IPS-20b (cell line): ENCODE data around the gene C19orf73.
"Not testable (repeated sequence)": the region's sequence is repeated elsewhere in the genome, so short reads cannot be mapped to it uniquely, and the experiment has no call there.

Experiments used
- H3K27ac ChIP-seq: one replicate; pipeline ENCODE4 v1.5.1; 2013; ENCODE audit warnings: low read length
- H3K27me3 ChIP-seq: 2 replicates; pipeline ENCODE4 v1.6.1; 2013; ENCODE audit warnings: mild to moderate bottlenecking, low read length, inconsistent platforms; ENCODE audit not compliant: insufficient read depth
- H3K36me3 ChIP-seq: 2 replicates; pipeline ENCODE4 v1.6.1; 2013; ENCODE audit warnings: low read depth, mild to moderate bottlenecking, inconsistent platforms, low read length, moderate library complexity; ENCODE audit not compliant: insufficient read depth
- H3K4me1 ChIP-seq: 2 replicates; pipeline ENCODE4 v1.6.1; 2013; ENCODE audit warnings: mild to moderate bottlenecking, control low read depth, inconsistent platforms, low read length, moderate library complexity; ENCODE audit not compliant: insufficient read depth
- H3K4me3 ChIP-seq: 2 replicates; pipeline ENCODE4 v1.5.1; 2013; ENCODE audit warnings: mild to moderate bottlenecking, low read length, inconsistent platforms
- H3K9ac ChIP-seq: 2 replicates; pipeline ENCODE4 v1.6.1; 2013; ENCODE audit warnings: low read depth, mild to moderate bottlenecking, inconsistent platforms, low read length, moderate library complexity
- H3K9me3 ChIP-seq: 2 replicates; pipeline ENCODE4 v1.6.1; 2013; ENCODE audit warnings: mild to moderate bottlenecking, low read depth, low read length, inconsistent platforms; ENCODE audit not compliant: insufficient read depth

The C19orf73 gene

GRCh38 chr19:49128545-49129237, 9.7 kb upstream of the C19orf73 start:
- Histone ChIP-seq H3K4me1 (no peaks in the 10 kb centered on the region), H3K27ac (no peak overlapping the region), H3K9me3 (no peaks in the 10 kb centered on the region), H3K9ac (peak overlapping the region; percentile 62; the same call in 1 of the 2 replicates), H3K4me3 (peak overlapping the region; percentile 87), H3K36me3 (no peaks in the 10 kb centered on the region), H3K27me3 (no peaks in the 10 kb centered on the region)

GRCh38 chr19:49127674-49128544, 9.0 kb upstream of the C19orf73 start:
- H3K36me3 ChIP-seq = no peaks in the 10 kb centered on the region
- no peak overlapping the region for H3K27ac ChIP-seq
- H3K4me1 ChIP-seq = no peaks in the 10 kb centered on the region
- peak overlapping the region; percentile 87 for H3K4me3 ChIP-seq
- no peaks in the 10 kb centered on the region for H3K9me3 ChIP-seq
- H3K27me3 ChIP-seq = no peaks in the 10 kb centered on the region
- peak overlapping the region; percentile 62; the same call in 1 of the 2 replicates for H3K9ac ChIP-seq

- not testable (repeated sequence) for H3K9ac ChIP-seq, H3K27me3 ChIP-seq, H3K4me1 ChIP-seq, H3K9me3 ChIP-seq, H3K36me3 ChIP-seq, H3K27ac ChIP-seq
- H3K4me3 ChIP-seq = peak overlapping the region; percentile 59; the same call in 1 of the 2 replicates
Measured at GRCh38 chr19:49127225-49127624, 8.3 kb upstream of the C19orf73 start.

- no peaks in the 10 kb centered on the region for H3K36me3 ChIP-seq
- H3K9me3 ChIP-seq = no peaks in the 10 kb centered on the region
- H3K4me3 ChIP-seq = no peak overlapping the region
- no peak overlapping the region for H3K9ac ChIP-seq
- no peaks in the 10 kb centered on the region for H3K4me1 ChIP-seq
- H3K27ac ChIP-seq = no peak overlapping the region
- H3K27me3 ChIP-seq = peaks cover 9% of the 10 kb centered on the region
Measured at GRCh38 chr19:49126575-49126974, 7.6 kb upstream of the C19orf73 start.

- no peaks in the 10 kb centered on the region for H3K4me1 ChIP-seq
- H3K27me3 ChIP-seq = peaks cover 22% of the 10 kb centered on the region
- no peaks in the 10 kb centered on the region for H3K36me3 ChIP-seq
- no peaks in the 10 kb centered on the region for H3K9me3 ChIP-seq
- peak overlapping the region; percentile 51; the same call in 1 of the 2 replicates for H3K4me3 ChIP-seq
- no peak overlapping the region for H3K27ac ChIP-seq
- no peak overlapping the region for H3K9ac ChIP-seq
Measured at GRCh38 chr19:49125025-49125731, 6.2 kb upstream of the C19orf73 start.

GRCh38 chr19:49123285-49123684, 4.3 kb upstream of the C19orf73 start:
- H3K4me3 ChIP-seq, H3K9ac ChIP-seq, H3K36me3 ChIP-seq, H3K9me3 ChIP-seq, H3K4me1 ChIP-seq, H3K27ac ChIP-seq: not testable (repeated sequence)
- H3K27me3 ChIP-seq = peaks cover 30% of the 10 kb centered on the region

- H3K9ac ChIP-seq, H3K36me3 ChIP-seq, H3K4me1 ChIP-seq, H3K27ac ChIP-seq, H3K4me3 ChIP-seq, H3K9me3 ChIP-seq: not testable (repeated sequence)
- peaks cover 30% of the 10 kb centered on the region for H3K27me3 ChIP-seq
Measured at GRCh38 chr19:49121841-49122240, 2.9 kb upstream of the C19orf73 start.

GRCh38 chr19:49120868-49121267, 1.9 kb upstream of the C19orf73 start:
- Histone ChIP-seq H3K4me3 (no peak overlapping the region), H3K9ac (no peak overlapping the region)

GRCh38 chr19:49120325-49120683, 1.4 kb upstream of the C19orf73 start:
- no peak overlapping the region for H3K27ac ChIP-seq
- H3K9me3 ChIP-seq = no peaks in the 10 kb centered on the region
- no peak overlapping the region; the same call in 1 of the 2 replicates for H3K4me3 ChIP-seq
- H3K4me1 ChIP-seq = peaks cover 4% of the 10 kb centered on the region; the same call in 1 of the 2 replicates
- no peak overlapping the region for H3K9ac ChIP-seq
- H3K27me3 ChIP-seq = peaks cover 40% of the 10 kb centered on the region
- no peaks in the 10 kb centered on the region for H3K36me3 ChIP-seq

More at GRCh38 chr19:49120868-49121267, 1.9 kb upstream of the C19orf73 start:
- Histone ChIP-seq H3K36me3 (no peaks in the 10 kb centered on the region), H3K4me1 (peaks cover 4% of the 10 kb centered on the region; the same call in 1 of the 2 replicates), H3K27ac (no peak overlapping the region), H3K27me3 (peaks cover 37% of the 10 kb centered on the region), H3K9me3 (no peaks in the 10 kb centered on the region)

- no peaks in the 10 kb centered on the region for H3K36me3 ChIP-seq
- peak within 1 kb of the TSS; percentile 89; the same call in 1 of the 2 replicates for H3K9ac ChIP-seq
- no peaks in the 10 kb centered on the region for H3K9me3 ChIP-seq
- peaks cover 44% of the 10 kb centered on the region for H3K27me3 ChIP-seq
- peak within 1 kb of the TSS; percentile 80 for H3K4me3 ChIP-seq
- no peak within 1 kb of the TSS for H3K27ac ChIP-seq
- peaks cover 4% of the 10 kb centered on the region; the same call in 1 of the 2 replicates for H3K4me1 ChIP-seq
Measured at GRCh38 chr19:49119411-49120324, 725 bp upstream of the C19orf73 start, which contains the start of gene PPFIA3. Gene PPFIA3 (plus strand): TSS chr19:49119544. CDS start chr19:49127874, 8,330 bp downstream.
